ENCODE measurements around the gene NPHP1.
"Not testable (repeated sequence)": the region's sequence is repeated elsewhere in the genome, so short reads cannot be mapped to it uniquely, and the experiment has no call there.

NPHP1 gene

DNA sequence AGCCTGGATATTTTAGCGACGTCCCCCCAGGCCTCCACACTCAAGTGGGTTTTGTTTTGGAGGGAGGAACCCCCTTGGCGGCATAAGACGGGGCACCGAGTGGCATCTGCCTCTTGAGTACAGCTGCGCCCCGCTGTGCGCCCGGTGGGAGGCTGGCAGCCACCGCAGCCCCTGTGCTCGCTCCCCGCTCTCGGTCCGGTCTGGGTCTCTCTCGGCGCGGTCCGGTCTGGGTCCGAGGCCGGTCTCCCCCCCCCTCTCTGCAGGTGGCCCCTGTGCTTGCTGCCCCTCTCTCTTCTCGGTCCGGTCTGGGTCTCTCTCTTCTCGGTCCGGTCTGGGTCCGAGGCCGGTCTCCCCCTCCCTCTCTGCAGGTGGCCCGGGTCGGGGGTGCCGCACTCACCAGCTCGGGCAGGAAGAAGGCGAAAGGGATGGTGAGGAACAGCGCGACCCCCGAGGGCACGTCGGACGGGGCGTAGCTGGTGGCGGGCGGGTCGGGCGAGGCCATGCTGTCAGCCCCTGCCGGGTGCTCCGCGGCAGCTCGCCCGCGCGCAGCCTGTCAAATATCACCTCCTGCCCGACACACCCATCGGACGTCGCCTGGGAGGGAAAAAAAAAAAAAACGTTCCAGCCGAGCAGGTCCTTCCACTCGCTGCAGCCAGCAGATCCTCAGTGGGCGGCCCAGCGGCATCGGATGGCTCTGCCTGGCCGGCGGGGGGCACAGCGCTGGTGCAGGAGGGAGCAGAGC, 89.4 kb downstream of the NPHP1 start, which contains the start of gene MALL:
Gene MALL (minus strand): TSS at position 532 of the 742 bp plus-strand sequence. CDS start 30 bp downstream, at position 502.
- TF ChIP-seq, protein P1, sequence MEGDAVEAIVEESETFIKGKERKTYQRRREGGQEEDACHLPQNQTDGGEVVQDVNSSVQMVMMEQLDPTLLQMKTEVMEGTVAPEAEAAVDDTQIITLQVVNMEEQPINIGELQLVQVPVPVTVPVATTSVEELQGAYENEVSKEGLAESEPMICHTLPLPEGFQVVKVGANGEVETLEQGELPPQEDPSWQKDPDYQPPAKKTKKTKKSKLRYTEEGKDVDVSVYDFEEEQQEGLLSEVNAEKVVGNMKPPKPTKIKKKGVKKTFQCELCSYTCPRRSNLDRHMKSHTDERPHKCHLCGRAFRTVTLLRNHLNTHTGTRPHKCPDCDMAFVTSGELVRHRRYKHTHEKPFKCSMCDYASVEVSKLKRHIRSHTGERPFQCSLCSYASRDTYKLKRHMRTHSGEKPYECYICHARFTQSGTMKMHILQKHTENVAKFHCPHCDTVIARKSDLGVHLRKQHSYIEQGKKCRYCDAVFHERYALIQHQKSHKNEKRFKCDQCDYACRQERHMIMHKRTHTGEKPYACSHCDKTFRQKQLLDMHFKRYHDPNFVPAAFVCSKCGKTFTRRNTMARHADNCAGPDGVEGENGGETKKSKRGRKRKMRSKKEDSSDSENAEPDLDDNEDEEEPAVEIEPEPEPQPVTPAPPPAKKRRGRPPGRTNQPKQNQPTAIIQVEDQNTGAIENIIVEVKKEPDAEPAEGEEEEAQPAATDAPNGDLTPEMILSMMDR (IDR thresholded peaks at IDR 0.05; ENCODE audit: insufficient read depth, low read depth, low read length, missing control alignments): no peak
- DNase-seq (ENCODE audit: low read depth): no peak
- no peak within 1 kb of the TSS for H3K4me3 ChIP-seq (ENCODE audit: low read depth, low read length)

- DNase-seq (ENCODE audit: low read depth): no peak
- TF ChIP-seq, protein P1 (IDR thresholded peaks at IDR 0.05; ENCODE audit: insufficient read depth, low read depth, low read length, missing control alignments): no peak
- H3K4me3 ChIP-seq (ENCODE audit: low read depth, low read length): no peak overlapping the region
Measured at GRCh38 chr2:110114831-110115255, 90.0 kb downstream of the NPHP1 start.

- DNase-seq (ENCODE audit: low read depth): no peak
- H3K4me3 ChIP-seq (ENCODE audit: low read depth, low read length): no peak overlapping the region
- TF ChIP-seq, protein P1 (IDR thresholded peaks at IDR 0.05; ENCODE audit: insufficient read depth, low read depth, low read length, missing control alignments): no peak
Measured at GRCh38 chr2:110113961-110114591, 90.7 kb downstream of the NPHP1 start.

- DNase-seq (ENCODE audit: low read depth); H3K4me3 ChIP-seq (ENCODE audit: low read depth, low read length): not testable (repeated sequence)
Measured at GRCh38 chr2:110108291-110108690, 96.5 kb downstream of the NPHP1 start.

- TF ChIP-seq, protein P1 (IDR thresholded peaks at IDR 0.05; ENCODE audit: insufficient read depth, low read depth, low read length, missing control alignments): no peak
- no peak overlapping the region for H3K4me3 ChIP-seq (ENCODE audit: low read depth, low read length)
- no peak for DNase-seq (ENCODE audit: low read depth)
Measured at GRCh38 chr2:110107092-110108079, 97.4 kb downstream of the NPHP1 start.

- no peak for DNase-seq (ENCODE audit: low read depth)
- TF ChIP-seq, protein P1 (IDR thresholded peaks at IDR 0.05; ENCODE audit: insufficient read depth, low read depth, low read length, missing control alignments): no peak
- no peak overlapping the region for H3K4me3 ChIP-seq (ENCODE audit: low read depth, low read length)
Measured at GRCh38 chr2:110106642-110107041, 98.2 kb downstream of the NPHP1 start.

Measured in GM12865 (cell line).